Lower lobe of right lung (tissue), 2 donors: Measurements from ENCODE around the gene CBR1. TPM values are rescaled to one million over a fixed set of nuclear protein-coding genes. Genes with fewer than 3 reads are reported as not detected.
A peak's percentile ranks its signal among the peaks of the same experiment; 100 is the strongest.

Source experiments
- ATAC-seq, 2 donors: fragments of 200-7000 bp; cut with Tn5 transposase; one replicate each; pipeline ENCODE4 v1.9.1; 2020 to 2022; ENCODE audit warnings: mild to moderate bottlenecking in 2 of 2, moderate library complexity in 2 of 2
- DNase-seq: peaks from one replicate; pipeline ENCODE4 v3.0.0-alpha.2; 2020
- H3K27ac ChIP-seq: fragments of 200-600 bp; one replicate; pipeline ENCODE4 v1.8.0; 2022
- H3K27me3 ChIP-seq: fragments of 200-600 bp; one replicate; pipeline ENCODE4 v1.8.0; 2022; ENCODE audit warnings: low read depth
- H3K36me3 ChIP-seq: fragments of 200-600 bp; one replicate; pipeline ENCODE4 v1.8.0; 2022; ENCODE audit warnings: mild to moderate bottlenecking
- H3K4me1 ChIP-seq: fragments of 200-600 bp; one replicate; pipeline ENCODE4 v1.8.0; 2022
- H3K4me3 ChIP-seq: fragments of 200-600 bp; one replicate; pipeline ENCODE4 v1.8.0; 2022; ENCODE audit warnings: mild to moderate bottlenecking
- H3K9me3 ChIP-seq: fragments of 200-600 bp; one replicate; pipeline ENCODE4 v1.8.0; 2022
- CTCF ChIP-seq: fragments of 200-600 bp; IDR thresholded peaks from one replicate; pipeline ENCODE4 v1.8.0; 2022; ENCODE audit warnings: antibody characterized with exemption, mild to moderate bottlenecking
- intact Hi-C: fragments of 100-400 bp; cut with DNase I; formaldehyde crosslinking; loops from one replicate; pipeline ENCODE4 v1.11.0; 2022
- total RNA-seq: library from RNA; stranded (reverse); fragmentation: NEBNext Ultra II Directional; extraction: Animal tissue kit (Norgen Biotek cat#: 25700); gene quantifications from one replicate; pipeline ENCODE4 v1.2.1, GENCODE V29; 2021
- donor health status: DM: no; HTN: yes; CAD: no; lungs with severe emphysema.

CBR1 gene
- total RNA-seq, 1 donor from 2014 or later, result 72.9 TPM

- H3K4me3 ChIP-seq, result no peak overlapping the region
- no peak for DNase-seq
- intact Hi-C loops, result no loop called here
- ATAC-seq, result no peak
- no peak overlapping the region for H3K27ac ChIP-seq
- TF ChIP-seq CTCF, result no peak
- no peaks in the 10 kb centered on the region for H3K27me3 ChIP-seq
- no peaks in the 10 kb centered on the region for H3K4me1 ChIP-seq
- H3K36me3 ChIP-seq, result peaks cover 63% of the 10 kb centered on the region
- no peaks in the 10 kb centered on the region for H3K9me3 ChIP-seq
These were observed 35.5 kb upstream of the CBR1 start for GRCh38 chr21:36034211-36034913.

- Histone ChIP-seq H3K4me1 (no peaks in the 10 kb centered on the region), H3K27ac (no peak overlapping the region), H3K27me3 (no peaks in the 10 kb centered on the region), H3K4me3 (no peak overlapping the region), H3K36me3 (peaks cover 73% of the 10 kb centered on the region), H3K9me3 (no peaks in the 10 kb centered on the region)
- intact Hi-C loops, result no loop called here
- TF ChIP-seq CTCF, result no peak
- ATAC-seq (peak; percentile 15 to 32), DNase-seq (no peak)
These were observed 34.4 kb upstream of the CBR1 start for GRCh38 chr21:36035381-36035791.

- no peak overlapping the region for H3K27ac ChIP-seq
- peaks cover 99% of the 10 kb centered on the region for H3K36me3 ChIP-seq
- intact Hi-C loops, result no loop called here
- no peak for ATAC-seq
- DNase-seq, result no peak
- H3K9me3 ChIP-seq, result no peaks in the 10 kb centered on the region
- H3K27me3 ChIP-seq, result no peaks in the 10 kb centered on the region
- no peaks in the 10 kb centered on the region for H3K4me1 ChIP-seq
- no peak for TF ChIP-seq CTCF
- H3K4me3 ChIP-seq, result no peak overlapping the region
These were observed 30.9 kb upstream of the CBR1 start for GRCh38 chr21:36038701-36039497.

- Histone ChIP-seq H3K27me3 (no peaks in the 10 kb centered on the region), H3K27ac (no peak overlapping the region), H3K36me3 (peaks cover 99% of the 10 kb centered on the region), H3K4me3 (no peak overlapping the region), H3K4me1 (no peaks in the 10 kb centered on the region), H3K9me3 (no peaks in the 10 kb centered on the region)
- ATAC-seq (peak; percentile 23 to 31), DNase-seq (no peak)
- intact Hi-C loops, result no loop called here
- TF ChIP-seq CTCF, result no peak
These were observed 30.0 kb upstream of the CBR1 start for GRCh38 chr21:36039861-36040260.

- no peaks in the 10 kb centered on the region for H3K9me3 ChIP-seq
- peaks cover 99% of the 10 kb centered on the region for H3K36me3 ChIP-seq
- DNase-seq, result no peak
- intact Hi-C loops, result no loop called here
- peak; percentile 38 to 82 for ATAC-seq
- H3K4me1 ChIP-seq, result peaks cover 2% of the 10 kb centered on the region
- H3K4me3 ChIP-seq, result no peak overlapping the region
- H3K27ac ChIP-seq, result no peak overlapping the region
- TF ChIP-seq CTCF, result no peak
- H3K27me3 ChIP-seq, result no peaks in the 10 kb centered on the region
These were observed 29.4 kb upstream of the CBR1 start for GRCh38 chr21:36040389-36040788.
